ENCODE results near the gene CNTNAP2.

GRCh38 chr7:148095066-148095465 lies 1978.5 kb downstream of the CNTNAP2 start:
- TF ChIP-seq CTCF (IDR thresholded peaks at IDR 0.05; ENCODE audit: insufficient read depth, low read length, poor library complexity, severe bottlenecking) = no peak
- TF ChIP-seq EZH2phosphoT487 (conservative IDR thresholded peaks at IDR 0.05; ENCODE audit: low read length) = no peak
